Epithelial cell of proximal tubule (primary cell): ENCODE data around the gene PHKA2. TPM values are rescaled to one million over a fixed set of nuclear protein-coding genes. Genes with fewer than 3 reads are reported as not detected.
A peak's percentile ranks its signal among the peaks of the same experiment; 100 is the strongest.
"Not testable (repeated sequence)": the region's sequence is repeated elsewhere in the genome, so short reads cannot be mapped to it uniquely, and the experiment has no call there.

Experiments
- DNase-seq: peaks from one replicate; pipeline ENCODE4 v3.0.0-alpha.2; 2011; ENCODE audit warnings: low read depth
- H3K4me3 ChIP-seq: 2 replicates; pipeline ENCODE4 v1.5.1; 2011; ENCODE audit warnings: low read depth, mild to moderate bottlenecking, low read length
- total RNA-seq: library from RNA; depleted of rRNA; stranded (reverse); fragments of >200 nt; gene quantifications from 2 replicates; pipeline ENCODE4 v1.2.3, GENCODE V29; 2015
- TF ChIP-seq, protein P1 (sequence below): conservative IDR thresholded peaks from 2 replicates; pipeline ENCODE4 v1.5.1; 2012; ENCODE audit warnings: low read depth, mild to moderate bottlenecking, low read length

The PHKA2 gene, protein sequence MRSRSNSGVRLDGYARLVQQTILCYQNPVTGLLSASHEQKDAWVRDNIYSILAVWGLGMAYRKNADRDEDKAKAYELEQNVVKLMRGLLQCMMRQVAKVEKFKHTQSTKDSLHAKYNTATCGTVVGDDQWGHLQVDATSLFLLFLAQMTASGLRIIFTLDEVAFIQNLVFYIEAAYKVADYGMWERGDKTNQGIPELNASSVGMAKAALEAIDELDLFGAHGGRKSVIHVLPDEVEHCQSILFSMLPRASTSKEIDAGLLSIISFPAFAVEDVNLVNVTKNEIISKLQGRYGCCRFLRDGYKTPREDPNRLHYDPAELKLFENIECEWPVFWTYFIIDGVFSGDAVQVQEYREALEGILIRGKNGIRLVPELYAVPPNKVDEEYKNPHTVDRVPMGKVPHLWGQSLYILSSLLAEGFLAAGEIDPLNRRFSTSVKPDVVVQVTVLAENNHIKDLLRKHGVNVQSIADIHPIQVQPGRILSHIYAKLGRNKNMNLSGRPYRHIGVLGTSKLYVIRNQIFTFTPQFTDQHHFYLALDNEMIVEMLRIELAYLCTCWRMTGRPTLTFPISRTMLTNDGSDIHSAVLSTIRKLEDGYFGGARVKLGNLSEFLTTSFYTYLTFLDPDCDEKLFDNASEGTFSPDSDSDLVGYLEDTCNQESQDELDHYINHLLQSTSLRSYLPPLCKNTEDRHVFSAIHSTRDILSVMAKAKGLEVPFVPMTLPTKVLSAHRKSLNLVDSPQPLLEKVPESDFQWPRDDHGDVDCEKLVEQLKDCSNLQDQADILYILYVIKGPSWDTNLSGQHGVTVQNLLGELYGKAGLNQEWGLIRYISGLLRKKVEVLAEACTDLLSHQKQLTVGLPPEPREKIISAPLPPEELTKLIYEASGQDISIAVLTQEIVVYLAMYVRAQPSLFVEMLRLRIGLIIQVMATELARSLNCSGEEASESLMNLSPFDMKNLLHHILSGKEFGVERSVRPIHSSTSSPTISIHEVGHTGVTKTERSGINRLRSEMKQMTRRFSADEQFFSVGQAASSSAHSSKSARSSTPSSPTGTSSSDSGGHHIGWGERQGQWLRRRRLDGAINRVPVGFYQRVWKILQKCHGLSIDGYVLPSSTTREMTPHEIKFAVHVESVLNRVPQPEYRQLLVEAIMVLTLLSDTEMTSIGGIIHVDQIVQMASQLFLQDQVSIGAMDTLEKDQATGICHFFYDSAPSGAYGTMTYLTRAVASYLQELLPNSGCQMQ
- total RNA-seq: 10.3 and 12.9 TPM in 2 replicates

DNA sequence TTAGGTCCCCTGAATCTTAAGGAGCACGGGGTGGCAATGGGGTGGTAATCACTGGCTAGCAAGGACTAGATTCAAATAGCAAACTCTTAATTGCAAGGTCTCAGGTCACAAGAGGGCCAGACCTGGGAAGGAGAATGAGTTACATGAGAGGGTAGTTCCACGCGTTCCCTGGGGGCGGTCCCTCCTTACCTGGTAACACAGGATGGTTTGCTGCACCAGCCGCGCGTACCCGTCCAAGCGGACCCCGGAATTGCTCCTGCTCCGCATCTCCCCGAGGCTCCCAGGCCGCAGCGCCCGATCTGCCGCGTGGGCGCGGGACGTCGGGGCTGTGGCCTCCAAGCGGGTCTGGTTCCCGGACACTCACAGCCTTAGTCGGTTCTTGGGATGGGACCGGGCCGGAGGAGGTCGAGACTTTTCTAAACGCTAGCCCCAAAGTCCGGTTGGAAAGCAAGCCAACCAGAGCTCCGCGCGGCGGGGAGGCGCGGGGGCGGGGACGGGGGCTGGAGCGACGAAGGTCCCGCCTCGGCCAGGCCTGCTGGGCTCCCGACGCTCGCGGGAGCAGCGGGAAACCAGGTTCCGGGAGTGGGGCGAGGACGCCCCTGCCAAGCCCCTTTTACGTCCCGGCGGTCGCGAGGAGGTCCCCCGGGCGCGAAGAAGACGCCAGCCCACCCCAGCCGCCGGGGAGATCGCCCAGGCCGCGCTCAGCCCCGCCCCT lies at the start of gene PHKA2:
Gene PHKA2, minus strand, starts transcription at position 449 of the 715 bp plus-strand sequence. Its CDS starts 182 bp downstream, at position 267.
- TF ChIP-seq, protein P1, sequence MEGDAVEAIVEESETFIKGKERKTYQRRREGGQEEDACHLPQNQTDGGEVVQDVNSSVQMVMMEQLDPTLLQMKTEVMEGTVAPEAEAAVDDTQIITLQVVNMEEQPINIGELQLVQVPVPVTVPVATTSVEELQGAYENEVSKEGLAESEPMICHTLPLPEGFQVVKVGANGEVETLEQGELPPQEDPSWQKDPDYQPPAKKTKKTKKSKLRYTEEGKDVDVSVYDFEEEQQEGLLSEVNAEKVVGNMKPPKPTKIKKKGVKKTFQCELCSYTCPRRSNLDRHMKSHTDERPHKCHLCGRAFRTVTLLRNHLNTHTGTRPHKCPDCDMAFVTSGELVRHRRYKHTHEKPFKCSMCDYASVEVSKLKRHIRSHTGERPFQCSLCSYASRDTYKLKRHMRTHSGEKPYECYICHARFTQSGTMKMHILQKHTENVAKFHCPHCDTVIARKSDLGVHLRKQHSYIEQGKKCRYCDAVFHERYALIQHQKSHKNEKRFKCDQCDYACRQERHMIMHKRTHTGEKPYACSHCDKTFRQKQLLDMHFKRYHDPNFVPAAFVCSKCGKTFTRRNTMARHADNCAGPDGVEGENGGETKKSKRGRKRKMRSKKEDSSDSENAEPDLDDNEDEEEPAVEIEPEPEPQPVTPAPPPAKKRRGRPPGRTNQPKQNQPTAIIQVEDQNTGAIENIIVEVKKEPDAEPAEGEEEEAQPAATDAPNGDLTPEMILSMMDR: no peak
- no peak for DNase-seq
- peak within 1 kb of the TSS; percentile 75 for H3K4me3 ChIP-seq

DNA sequence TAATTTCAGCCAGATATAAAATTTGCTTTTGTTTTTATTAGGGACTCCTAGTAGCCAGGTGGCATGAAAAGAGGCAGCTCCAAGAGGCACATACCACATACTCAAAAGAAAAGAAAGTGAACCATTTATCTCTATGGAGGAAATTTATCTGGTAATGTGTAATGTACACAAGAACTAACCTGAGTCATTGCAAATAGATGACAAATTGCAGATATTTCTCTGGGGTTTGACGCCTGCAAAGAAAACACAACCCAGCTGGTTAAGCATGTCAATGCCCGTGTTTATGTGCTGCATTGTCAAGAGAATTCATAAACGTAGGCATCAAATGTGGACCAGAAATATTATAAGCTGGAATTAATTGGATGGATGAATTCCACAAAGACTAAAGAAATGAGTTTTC lies 46.9 kb upstream of the PHKA2 start:
- H3K4me3 ChIP-seq: no peak overlapping the region
- TF ChIP-seq, protein P1: no peak
- DNase-seq: no peak

DNA sequence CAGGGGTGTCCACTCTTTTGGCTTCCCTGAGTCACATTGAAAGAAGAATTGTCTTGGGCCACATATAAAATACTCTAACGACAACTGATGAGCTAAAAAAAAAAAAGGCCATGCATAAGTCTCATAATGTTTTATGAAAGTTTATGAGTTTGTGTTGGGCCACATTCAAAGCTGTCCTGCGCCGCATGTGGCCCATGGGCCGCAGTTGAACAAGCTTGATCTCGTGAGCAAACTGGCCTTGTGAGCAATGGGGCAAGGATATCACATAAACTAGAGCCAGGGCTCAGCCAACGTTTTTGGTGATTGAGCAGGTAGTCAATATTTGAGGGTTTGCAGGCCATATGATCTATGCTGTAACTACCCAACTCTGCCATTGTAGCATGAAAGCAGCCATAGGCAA lies 44.6 kb upstream of the PHKA2 start:
- no peak for DNase-seq
- TF ChIP-seq, protein P1: no peak
- H3K4me3 ChIP-seq: no peak overlapping the region

DNA sequence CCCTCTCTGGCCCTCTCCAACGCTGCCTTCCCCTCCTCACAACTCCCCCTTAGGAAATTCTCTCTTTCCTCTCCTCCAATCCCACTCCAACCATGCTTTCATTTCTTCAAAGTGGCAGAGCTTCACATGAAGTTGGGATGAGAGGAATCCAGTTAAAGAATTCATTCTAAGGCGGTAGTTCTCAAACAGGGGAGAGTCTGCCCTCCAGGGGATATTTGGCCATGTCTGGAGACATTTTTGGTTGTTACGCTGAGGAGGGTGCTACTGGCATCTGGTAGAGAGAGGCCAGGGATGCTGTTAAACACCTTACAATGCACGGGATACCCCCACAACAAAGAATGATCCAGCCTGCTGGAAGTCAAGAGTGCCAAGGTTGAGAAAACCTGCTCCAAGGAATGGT lies 40.5 kb upstream of the PHKA2 start:
- no peak for DNase-seq
- H3K4me3 ChIP-seq: no peak overlapping the region
- TF ChIP-seq, protein P1: no peak

DNA sequence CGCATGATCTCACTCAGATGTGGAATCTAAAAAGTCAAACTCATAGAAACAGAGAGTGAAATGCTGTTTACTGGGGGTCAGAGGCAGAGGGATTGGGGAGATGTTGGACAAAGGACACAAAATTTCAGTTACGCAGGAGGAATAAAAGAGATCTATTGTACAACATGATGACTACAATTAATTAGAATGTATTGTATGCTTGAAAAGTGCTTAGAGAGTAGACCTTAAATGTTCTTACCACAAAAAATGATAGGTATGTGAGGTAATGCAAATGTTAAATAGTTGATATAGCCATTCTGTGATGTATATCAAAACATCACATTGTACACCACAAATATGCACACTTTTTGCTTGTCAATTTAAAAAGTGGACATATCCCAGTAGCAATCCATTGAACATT lies 36.1 kb upstream of the PHKA2 start:
- TF ChIP-seq, protein P1: no peak
- no peak for DNase-seq
- H3K4me3 ChIP-seq: no peak overlapping the region

DNA sequence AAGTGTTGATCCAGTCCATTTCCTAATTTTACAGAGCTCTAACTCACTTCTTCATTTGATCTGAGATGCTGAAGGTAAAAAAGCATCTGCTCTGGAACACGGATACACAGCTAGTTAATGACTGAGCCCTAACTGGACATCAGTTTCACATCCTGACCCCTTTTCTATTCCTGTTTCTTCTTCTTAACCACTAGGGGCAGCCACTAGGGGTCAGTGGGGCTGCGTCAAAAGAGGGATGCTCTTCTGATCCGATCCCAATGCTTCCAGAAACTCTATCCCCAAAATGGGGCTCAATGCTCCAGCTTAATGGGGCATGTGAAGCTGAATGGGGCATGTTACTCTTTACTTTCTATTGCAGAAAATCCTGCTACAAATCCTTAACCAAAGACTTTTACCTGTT lies 33.4 kb upstream of the PHKA2 start:
- no peak for DNase-seq
- no peak overlapping the region for H3K4me3 ChIP-seq
- TF ChIP-seq, protein P1: peak; percentile 60

DNA sequence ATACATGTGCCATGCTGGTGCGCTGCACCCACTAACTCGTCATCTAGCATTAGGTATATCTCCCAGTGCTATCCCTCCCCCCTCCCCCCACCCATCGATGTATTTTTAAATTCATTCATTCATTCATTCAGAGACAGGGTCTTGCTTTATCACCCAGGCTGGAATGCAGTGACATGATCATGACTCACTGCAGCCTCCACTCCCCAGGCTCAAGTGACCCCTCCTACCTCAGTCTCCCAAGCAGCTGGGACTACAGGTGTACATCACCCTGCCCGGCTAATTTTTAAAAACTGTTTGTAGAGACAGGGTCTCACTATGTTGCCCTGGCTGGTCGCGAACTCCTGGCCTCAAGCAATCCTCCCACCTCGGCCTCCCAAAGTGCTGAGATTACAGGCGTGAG lies 32.7 kb upstream of the PHKA2 start:
- not testable (repeated sequence) for H3K4me3 ChIP-seq, DNase-seq
